Lung (tissue), 12 donors: ENCODE results near the gene GTF2F2. TPM values are rescaled to one million over a fixed set of nuclear protein-coding genes. Genes with fewer than 3 reads are reported as not detected.

Source experiments
- ATAC-seq: fragments of 200-7000 bp; cut with Tn5 transposase; one replicate; pipeline ENCODE4 v1.9.1; 2020; ENCODE audit warnings: moderate number of reproducible peaks; ENCODE audit not compliant: insufficient read depth, low FRiP score
- DNase-seq, 3 donors: peaks; one replicate each; pipeline ENCODE4 v3.0.0-alpha.2; 2013 to 2017
- H3K27ac ChIP-seq, 2 donors: one replicate each; pipeline ENCODE4 v1.5.1; 2013; ENCODE audit warnings: mild to moderate bottlenecking in 2 of 2, moderate library complexity in 2 of 2, control low read depth in 1 of 2, inconsistent platforms in 1 of 2, low read depth in 1 of 2, low read length in 1 of 2
- H3K27me3 ChIP-seq, 3 donors: one replicate each; pipeline ENCODE4 v1.5.1; 2013; ENCODE audit warnings: low read length in 2 of 3; ENCODE audit not compliant: control insufficient read depth in 3 of 3, insufficient read depth in 3 of 3
- H3K36me3 ChIP-seq, 4 donors: one replicate each; pipeline ENCODE4 v1.5.1; 2013; ENCODE audit warnings: low read length in 4 of 4, mild to moderate bottlenecking in 1 of 4, moderate library complexity in 1 of 4; ENCODE audit not compliant: control insufficient read depth in 4 of 4, insufficient read depth in 4 of 4
- H3K4me1 ChIP-seq, 5 donors: one replicate each; pipeline ENCODE4 v1.5.1; 2013; ENCODE audit warnings: low read length in 5 of 5, mild to moderate bottlenecking in 2 of 5, moderate library complexity in 1 of 5; ENCODE audit not compliant: control insufficient read depth in 5 of 5, insufficient read depth in 5 of 5
- H3K4me3 ChIP-seq: one replicate; pipeline ENCODE4 v1.5.1; 2013; ENCODE audit warnings: mild to moderate bottlenecking, control low read depth, moderate library complexity
- H3K9ac ChIP-seq, 2 donors: one replicate each; pipeline ENCODE4 v1.5.1; 2013; ENCODE audit warnings: low read length in 2 of 2, control low read depth in 1 of 2; ENCODE audit not compliant: insufficient read depth in 1 of 2
- H3K9me3 ChIP-seq, 4 donors: one replicate each; pipeline ENCODE4 v1.5.1; 2013; ENCODE audit warnings: low read length in 3 of 4, mild to moderate bottlenecking in 1 of 4, moderate library complexity in 1 of 4; ENCODE audit not compliant: control insufficient read depth in 4 of 4, insufficient read depth in 3 of 4
- CTCF ChIP-seq: IDR thresholded peaks from 2 replicates; pipeline ENCODE4 v1.5.1; 2012; ENCODE audit warnings: mild to moderate bottlenecking; ENCODE audit errors: control extremely low read depth, extremely low read depth
- WGBS, 2 donors: extraction: QIAGEN DNeasy Blood & Tissue Kit; methylation state at CpG; one replicate each; pipeline ENCODE4 v1.1.7; 2013; 5-methylcytosine and 5-hydroxymethylcytosine counted together
- polyA plus RNA-seq, 2 donors: library from polyadenylated mRNA; stranded (reverse); fragments of 200-250 nt; gene quantifications; one replicate each; pipeline ENCODE4 v1.2.1, GENCODE V29; 2013
- total RNA-seq, 2 donors: library from RNA; depleted of rRNA in 1 of 2; stranded (reverse); fragments of >200 nt in 1 of 2; gene quantifications; one replicate each; pipeline ENCODE4 v1.2.1, GENCODE V29; 2014 to 2021
- donor health status: control.
- donor health status: control.
- donor health status: Bipolar disorder and iron deficiency.
- donor health status: healthy.
- donor health status: DM: yes; HTN: yes; CAD: no.

Gene GTF2F2
- total and polyA plus RNA-seq, 4 donors = 13.7 to 21.3 (median 14.3) TPM

- H3K36me3 ChIP-seq = no peaks in the 10 kb centered on the region
- H3K4me3 ChIP-seq = no peak within 1 kb of the TSS
- no peak within 1 kb of the TSS for H3K27ac ChIP-seq
- DNase-seq (no peak), ATAC-seq (no peak)
- H3K9ac ChIP-seq = no peak within 1 kb of the TSS
- WGBS, 2 donors = 51 to 71% methylated on average over 2 of the region's 2 CpGs
- peaks cover 0 to 7% (median 0%) of the 10 kb centered on the region in 5 donors for H3K4me1 ChIP-seq
- TF ChIP-seq CTCF = no peak
- no peaks in the 10 kb centered on the region for H3K9me3 ChIP-seq
- no peaks in the 10 kb centered on the region for H3K27me3 ChIP-seq
These were observed 80.5 kb downstream of the GTF2F2 start, which contains the start of gene KCTD4 for GRCh38 chr13:45200701-45201232. Gene KCTD4 (minus strand): TSS chr13:45201045. CDS start chr13:45194567, 6,478 bp downstream.

GRCh38 chr13:45205124-45205523, 84.8 kb downstream of the GTF2F2 start:
- Histone ChIP-seq H3K9me3 (no peaks in the 10 kb centered on the region), H3K27me3 (no peaks in the 10 kb centered on the region), H3K4me1 (peaks cover 0 to 17% (median 5%) of the 10 kb centered on the region in 5 donors), H3K4me3 (no peak overlapping the region), H3K27ac (no peak overlapping the region), H3K9ac (no peak overlapping the region), H3K36me3 (peaks cover 0 to 5% (median 0%) of the 10 kb centered on the region in 4 donors)
- WGBS, 2 donors = 72 to 77% methylated on average over 5 of the region's 5 CpGs
- DNase-seq = no peak
- no peak for ATAC-seq
- TF ChIP-seq CTCF = no peak

DNA sequence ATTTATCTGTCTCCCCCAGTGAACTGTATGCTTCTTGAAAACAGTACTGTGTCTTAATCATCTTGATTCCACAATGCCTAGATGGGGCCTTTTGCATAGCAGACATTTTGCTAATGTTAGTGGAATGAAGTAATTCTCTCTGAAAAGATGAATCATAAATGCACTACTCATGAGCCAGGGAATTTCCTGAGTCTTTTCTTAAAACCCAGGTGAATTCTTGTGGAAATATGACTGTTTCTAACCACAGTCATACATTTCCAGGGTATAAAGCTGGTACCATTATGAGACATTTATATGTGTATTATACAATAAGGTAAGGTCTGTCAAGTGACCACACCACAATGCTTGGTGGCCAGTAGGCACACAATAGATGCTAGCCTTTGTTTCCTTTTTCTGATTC, 86.0 kb downstream of the GTF2F2 start:
- Histone ChIP-seq H3K9me3 (no peaks in the 10 kb centered on the region), H3K4me1 (peaks cover 0 to 17% (median 5%) of the 10 kb centered on the region in 5 donors), H3K27ac (peak overlapping the region in 1 of 2 donors; percentile 70), H3K27me3 (no peaks in the 10 kb centered on the region), H3K36me3 (peaks cover 0 to 5% (median 0%) of the 10 kb centered on the region in 4 donors), H3K4me3 (no peak overlapping the region), H3K9ac (no peak overlapping the region)
- no peak for DNase-seq
- ATAC-seq = peak; percentile 49
- TF ChIP-seq CTCF = no peak

DNA sequence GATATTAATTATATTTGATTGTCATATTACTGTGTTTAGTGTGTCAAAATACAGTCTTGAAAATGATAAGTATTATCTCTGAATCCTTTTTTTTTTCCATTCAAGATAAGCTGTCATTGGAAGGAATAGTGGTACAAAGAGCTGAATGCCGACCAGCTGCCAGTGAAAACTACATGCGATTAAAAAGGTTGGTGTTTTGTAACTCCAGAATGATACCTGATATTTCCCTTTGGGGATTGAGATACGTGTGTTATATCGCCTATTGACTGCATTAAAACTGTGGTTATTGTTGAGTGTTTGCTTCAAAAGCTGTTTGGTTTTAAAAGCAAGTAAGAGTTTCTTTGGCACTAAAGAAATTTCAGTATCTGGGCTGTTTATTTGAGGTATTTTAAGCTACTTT, 87.0 kb downstream of the GTF2F2 start:
- no peak overlapping the region for H3K4me3 ChIP-seq
- H3K4me1 ChIP-seq = peaks cover 0 to 17% (median 5%) of the 10 kb centered on the region in 5 donors
- no peaks in the 10 kb centered on the region for H3K9me3 ChIP-seq
- 77 to 95% methylated on average over 4 of the region's 4 CpGs for WGBS, 2 donors
- TF ChIP-seq CTCF = no peak
- peak overlapping the region in 1 of 2 donors; percentile 70 for H3K27ac ChIP-seq
- H3K36me3 ChIP-seq = peaks cover 0 to 5% (median under 1%) of the 10 kb centered on the region in 4 donors
- DNase-seq (no peak), ATAC-seq (no peak)
- H3K27me3 ChIP-seq = no peaks in the 10 kb centered on the region
- peak overlapping the region in 1 of 2 donors; percentile 61 for H3K9ac ChIP-seq
